Hepatocyte (in vitro differentiated cells): ENCODE data around the gene ETV5.

ENCODE experiments used
- EZH2 ChIP-seq: fragments of 200-600 bp; sonication (generic); IDR thresholded peaks from 2 replicates; pipeline ENCODE4 v1.6.1; 2016; ENCODE audit warnings: antibody characterized with exemption, mild to moderate bottlenecking, borderline replicate concordance
- EZH2phosphoT487 ChIP-seq: fragments of 200-600 bp; sonication (generic); IDR thresholded peaks from one replicate; pipeline ENCODE4 v1.6.1; 2018; ENCODE audit warnings: antibody characterized with exemption, mild to moderate bottlenecking, low read depth, moderate library complexity; ENCODE audit not compliant: unreplicated experiment, severe bottlenecking
- TF ChIP-seq, protein P1 (sequence below): fragments of 200-600 bp; sonication (generic); IDR thresholded peaks from 2 replicates; pipeline ENCODE4 v1.5.1; 2016; ENCODE audit warnings: antibody characterized with exemption, mild to moderate bottlenecking; ENCODE audit not compliant: poor library complexity

DNA sequence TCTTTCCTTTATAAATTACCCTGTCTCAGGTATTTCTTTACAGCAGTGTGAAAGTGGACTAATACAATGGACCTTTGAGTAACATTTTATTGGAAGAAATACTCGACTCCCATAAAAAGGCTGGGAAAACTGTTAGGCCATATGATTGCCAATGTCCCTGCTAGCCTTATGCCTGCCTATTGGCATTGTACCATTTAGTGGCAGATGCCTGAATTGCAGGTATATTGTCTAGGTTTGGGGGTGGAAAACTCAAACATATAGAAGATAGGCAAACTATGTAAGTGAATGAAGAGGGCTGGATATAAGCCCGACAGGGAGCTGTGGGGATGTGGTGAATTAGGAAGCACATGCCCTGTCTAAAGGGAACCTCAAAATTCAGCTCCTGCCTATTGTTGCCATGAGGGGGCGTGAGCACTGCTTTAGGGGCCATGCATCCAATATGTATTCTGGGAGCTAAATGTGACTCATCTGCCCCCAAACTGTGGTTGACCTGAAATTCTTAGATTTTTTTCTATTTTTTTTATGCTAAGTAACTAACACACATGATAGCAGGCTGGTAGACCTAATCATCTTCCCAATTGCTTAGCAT lies 105.9 kb downstream of the ETV5 start:
- TF ChIP-seq EZH2phosphoT487 (no peak), EZH2 (no peak)
- TF ChIP-seq, protein P1, sequence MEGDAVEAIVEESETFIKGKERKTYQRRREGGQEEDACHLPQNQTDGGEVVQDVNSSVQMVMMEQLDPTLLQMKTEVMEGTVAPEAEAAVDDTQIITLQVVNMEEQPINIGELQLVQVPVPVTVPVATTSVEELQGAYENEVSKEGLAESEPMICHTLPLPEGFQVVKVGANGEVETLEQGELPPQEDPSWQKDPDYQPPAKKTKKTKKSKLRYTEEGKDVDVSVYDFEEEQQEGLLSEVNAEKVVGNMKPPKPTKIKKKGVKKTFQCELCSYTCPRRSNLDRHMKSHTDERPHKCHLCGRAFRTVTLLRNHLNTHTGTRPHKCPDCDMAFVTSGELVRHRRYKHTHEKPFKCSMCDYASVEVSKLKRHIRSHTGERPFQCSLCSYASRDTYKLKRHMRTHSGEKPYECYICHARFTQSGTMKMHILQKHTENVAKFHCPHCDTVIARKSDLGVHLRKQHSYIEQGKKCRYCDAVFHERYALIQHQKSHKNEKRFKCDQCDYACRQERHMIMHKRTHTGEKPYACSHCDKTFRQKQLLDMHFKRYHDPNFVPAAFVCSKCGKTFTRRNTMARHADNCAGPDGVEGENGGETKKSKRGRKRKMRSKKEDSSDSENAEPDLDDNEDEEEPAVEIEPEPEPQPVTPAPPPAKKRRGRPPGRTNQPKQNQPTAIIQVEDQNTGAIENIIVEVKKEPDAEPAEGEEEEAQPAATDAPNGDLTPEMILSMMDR: peak; percentile 24
